ENCODE results near the gene SERPINB8.

GRCh38 chr18:63940008-63940407, 29.9 kb upstream of the SERPINB8 start:
- TF ChIP-seq CTCF (optimal IDR thresholded peaks at IDR 0.05 in 1 of 3, IDR thresholded peaks at IDR 0.05 in 1 of 3, conservative IDR thresholded peaks at IDR 0.05 in 1 of 3; ENCODE audit: extremely low read depth in 1 of 3, insufficient read depth in 2 of 3, low read length in 3 of 3) = no peak
- no peak for TF ChIP-seq EZH2 (IDR thresholded peaks at IDR 0.05; ENCODE audit: low read length)
